ENCODE results near the gene TOR1B. TPM values are rescaled to one million over a fixed set of nuclear protein-coding genes. Genes with fewer than 3 reads are reported as not detected.

Gene TOR1B
- total RNA-seq, 1 experiment from 2014 or later, result 19.0 TPM

DNA sequence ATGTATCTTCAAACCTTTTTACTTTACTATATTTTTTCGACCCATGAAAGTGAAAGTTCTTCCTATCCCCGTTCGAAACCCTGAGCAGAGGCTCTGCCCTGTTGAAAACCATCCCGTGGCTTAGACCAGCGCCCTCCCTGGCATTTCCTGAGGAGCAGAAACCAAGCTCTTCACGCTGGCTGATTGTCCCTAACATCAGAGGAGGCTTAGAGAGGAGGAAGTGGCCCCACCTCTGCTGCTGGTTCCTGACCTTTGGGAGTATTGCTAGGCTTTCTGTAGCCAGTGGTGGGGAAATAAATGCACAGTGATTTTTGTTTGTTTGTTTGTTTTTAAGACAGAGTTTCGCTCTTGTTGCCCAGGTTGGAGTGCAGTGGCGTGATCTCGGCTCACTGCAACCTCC lies 45.9 kb upstream of the TOR1B start:
- H3K36me3 ChIP-seq (ENCODE audit: control insufficient read depth in 1 of 2, insufficient read depth in 2 of 2, low read length in 2 of 2), result no peaks in the 10 kb centered on the region
- intact Hi-C loops (cut with micrococcal nuclease), result no loop called here

DNA sequence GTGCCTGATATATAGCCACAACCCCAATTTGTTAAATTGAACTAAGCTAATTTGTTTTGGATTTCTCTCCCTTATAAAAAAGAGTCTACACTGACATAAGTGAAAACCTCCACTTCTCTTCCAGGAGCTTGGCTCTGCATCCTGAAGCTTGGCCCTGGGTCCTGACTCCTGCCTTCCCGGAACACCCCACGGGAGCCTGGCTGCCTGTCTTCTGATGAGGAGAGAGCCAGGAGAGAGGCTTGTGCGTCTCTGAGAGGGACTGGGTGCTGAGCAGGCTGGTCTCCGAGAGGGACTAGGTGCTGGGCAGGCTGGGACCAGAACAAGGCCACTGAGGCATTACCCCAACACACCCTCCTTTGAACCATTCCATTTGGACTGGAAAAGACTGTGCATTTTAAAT lies 43.7 kb upstream of the TOR1B start:
- Histone ChIP-seq H3K9ac (ENCODE audit: low read length) (no peak overlapping the region), H3K9me2 (ENCODE audit: insufficient read depth) (no peaks in the 10 kb centered on the region), H3K9me3 (ENCODE audit: control insufficient read depth in 1 of 2, insufficient read depth in 1 of 2, low read depth in 1 of 2, low read length in 2 of 2) (no peaks in the 10 kb centered on the region), H3K36me3 (ENCODE audit: control insufficient read depth in 1 of 2, insufficient read depth in 2 of 2, low read length in 2 of 2) (no peaks in the 10 kb centered on the region), H3K79me2 (ENCODE audit: insufficient read depth, low read length) (no peaks in the 10 kb centered on the region), H3K27ac (ENCODE audit: low read depth, low read length) (no peak overlapping the region), H3K27me3 (ENCODE audit: insufficient read depth, low read length) (no peaks in the 10 kb centered on the region), H3K4me2 (ENCODE audit: low read length) (no peak overlapping the region), H3K4me3 (replicated peaks in 1 of 2; ENCODE audit: low read depth in 1 of 2, low read length in 2 of 2) (no peak overlapping the region), H2AFZ (ENCODE audit: low read depth, low read length, poor library complexity, severe bottlenecking) (no peak overlapping the region), H4K20me1 (ENCODE audit: insufficient read depth) (no peaks in the 10 kb centered on the region), H3K4me1 (ENCODE audit: control insufficient read depth in 1 of 2, insufficient read depth in 2 of 2, low read length in 2 of 2) (peaks cover 31 to 41% of the 10 kb centered on the region in 2 experiments)
- DNase-seq (ENCODE audit: low read depth, low spot score), result no peak
- ChIA-PET CTCF (interaction anchor here (0.6 to 2.1 kb wide), 2 partner anchors 22 to 97 kb away, joined by 3 to 9 read pairs; no protein-coding TSS in a partner anchor), POLR2A (interaction anchor here (1.7 kb wide), 1 partner anchor 18 kb away, joined by 6 read pairs; no protein-coding TSS in a partner anchor), RAD21 (ENCODE audit: low non-redundant PET in 1 of 2, low total read pairs in 2 of 2, uncharacterized antibody in 2 of 2, unreplicated experiment in 2 of 2) (no interaction called here)
- TF ChIP-seq RAD21 (IDR thresholded peaks at IDR 0.05; ENCODE audit: low read depth) (no peak), POLR2AphosphoS5 (IDR thresholded peaks at IDR 0.05; ENCODE audit: low read depth, low read length) (no peak), POLR2A (IDR thresholded peaks at IDR 0.05; ENCODE audit: borderline replicate concordance, extremely low read depth, insufficient read depth, insufficient read length) (no peak)
- TF ChIP-seq, protein P1, sequence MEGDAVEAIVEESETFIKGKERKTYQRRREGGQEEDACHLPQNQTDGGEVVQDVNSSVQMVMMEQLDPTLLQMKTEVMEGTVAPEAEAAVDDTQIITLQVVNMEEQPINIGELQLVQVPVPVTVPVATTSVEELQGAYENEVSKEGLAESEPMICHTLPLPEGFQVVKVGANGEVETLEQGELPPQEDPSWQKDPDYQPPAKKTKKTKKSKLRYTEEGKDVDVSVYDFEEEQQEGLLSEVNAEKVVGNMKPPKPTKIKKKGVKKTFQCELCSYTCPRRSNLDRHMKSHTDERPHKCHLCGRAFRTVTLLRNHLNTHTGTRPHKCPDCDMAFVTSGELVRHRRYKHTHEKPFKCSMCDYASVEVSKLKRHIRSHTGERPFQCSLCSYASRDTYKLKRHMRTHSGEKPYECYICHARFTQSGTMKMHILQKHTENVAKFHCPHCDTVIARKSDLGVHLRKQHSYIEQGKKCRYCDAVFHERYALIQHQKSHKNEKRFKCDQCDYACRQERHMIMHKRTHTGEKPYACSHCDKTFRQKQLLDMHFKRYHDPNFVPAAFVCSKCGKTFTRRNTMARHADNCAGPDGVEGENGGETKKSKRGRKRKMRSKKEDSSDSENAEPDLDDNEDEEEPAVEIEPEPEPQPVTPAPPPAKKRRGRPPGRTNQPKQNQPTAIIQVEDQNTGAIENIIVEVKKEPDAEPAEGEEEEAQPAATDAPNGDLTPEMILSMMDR (IDR thresholded peaks at IDR 0.05 in 2 of 3, conservative IDR thresholded peaks at IDR 0.05 in 1 of 3; ENCODE audit: borderline replicate concordance in 1 of 3, insufficient read depth in 1 of 3, low read depth in 2 of 3, low read length in 2 of 3), result no peak
- intact Hi-C loops (cut with micrococcal nuclease), result no loop called here
- ATAC-seq, result no peak
- BruUV-seq (replicated peaks), result no TSS peak

More for the DNA sequence above, 45.9 kb upstream of the TOR1B start:
- H3K27me3 ChIP-seq (ENCODE audit: insufficient read depth, low read length), result no peaks in the 10 kb centered on the region
- ATAC-seq, result no peak
- H3K4me3 ChIP-seq (replicated peaks in 1 of 2; ENCODE audit: low read depth in 1 of 2, low read length in 2 of 2), result no peak overlapping the region
- H3K9me3 ChIP-seq (ENCODE audit: control insufficient read depth in 1 of 2, insufficient read depth in 1 of 2, low read depth in 1 of 2, low read length in 2 of 2), result no peaks in the 10 kb centered on the region
- ChIA-PET CTCF (no interaction called here), POLR2A (no interaction called here), RAD21 (ENCODE audit: low non-redundant PET in 1 of 2, low total read pairs in 2 of 2, uncharacterized antibody in 2 of 2, unreplicated experiment in 2 of 2) (no interaction called here)
- no peak overlapping the region for H2AFZ ChIP-seq (ENCODE audit: low read depth, low read length, poor library complexity, severe bottlenecking)
- TF ChIP-seq ELF1 (IDR thresholded peaks at IDR 0.05; ENCODE audit: borderline replicate concordance, low read depth) (no peak), RAD21 (IDR thresholded peaks at IDR 0.05; ENCODE audit: low read depth) (no peak), CBX3 (IDR thresholded peaks at IDR 0.05; ENCODE audit: low read depth) (no peak), SP1 (IDR thresholded peaks at IDR 0.05; ENCODE audit: low read depth) (no peak), EGR1 (IDR thresholded peaks at IDR 0.05; ENCODE audit: low read depth) (no peak), POLR2AphosphoS5 (IDR thresholded peaks at IDR 0.05; ENCODE audit: low read depth, low read length) (no peak)
- TF ChIP-seq, protein P2, sequence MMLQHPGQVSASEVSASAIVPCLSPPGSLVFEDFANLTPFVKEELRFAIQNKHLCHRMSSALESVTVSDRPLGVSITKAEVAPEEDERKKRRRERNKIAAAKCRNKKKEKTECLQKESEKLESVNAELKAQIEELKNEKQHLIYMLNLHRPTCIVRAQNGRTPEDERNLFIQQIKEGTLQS (IDR thresholded peaks at IDR 0.05), result no peak
- no peak overlapping the region for H3K27ac ChIP-seq (ENCODE audit: low read depth, low read length)
- no peaks in the 10 kb centered on the region for H3K79me2 ChIP-seq (ENCODE audit: insufficient read depth, low read length)
- H3K4me1 ChIP-seq (ENCODE audit: control insufficient read depth in 1 of 2, insufficient read depth in 2 of 2, low read length in 2 of 2), result peaks cover 20 to 39% of the 10 kb centered on the region in 2 experiments
- no peaks in the 10 kb centered on the region for H4K20me1 ChIP-seq (ENCODE audit: insufficient read depth)
- no peak for DNase-seq (ENCODE audit: low read depth, low spot score)
- H3K9ac ChIP-seq (ENCODE audit: low read length), result no peak overlapping the region
- no TSS peak for BruUV-seq (replicated peaks)
- H3K9me2 ChIP-seq (ENCODE audit: insufficient read depth), result no peaks in the 10 kb centered on the region
- peak overlapping the region; percentile 35; the same call in 1 of the 2 replicates for H3K4me2 ChIP-seq (ENCODE audit: low read length)
